Measurements from ENCODE around the gene APLN. TPM values are rescaled to one million over a fixed set of nuclear protein-coding genes. Genes with fewer than 3 reads are reported as not detected.
A peak's percentile ranks its signal among the peaks of the same experiment; 100 is the strongest.

APLN gene
- total RNA-seq, 1 donor = 0.72 TPM

- no peak overlapping the region for H3K4me3 ChIP-seq (ENCODE audit: insufficient read depth, low read length)
- H4K20me1 ChIP-seq (ENCODE audit: insufficient read depth, low read length) = no peaks in the 10 kb centered on the region
- no peaks in the 10 kb centered on the region for H3K36me3 ChIP-seq (ENCODE audit: insufficient read depth, low read length)
- H3K4me1 ChIP-seq (ENCODE audit: insufficient read depth, low read length) = peaks cover 5% of the 10 kb centered on the region
- no peak overlapping the region for H3K4me2 ChIP-seq (ENCODE audit: insufficient read depth, low read length)
- no peak overlapping the region for H3K27ac ChIP-seq (ENCODE audit: low read depth, low read length)
- H2AFZ ChIP-seq (ENCODE audit: low read length) = no peak overlapping the region
- H3K79me2 ChIP-seq (ENCODE audit: insufficient read depth, low read length) = no peaks in the 10 kb centered on the region
- peak; percentile 85 for DNase-seq (ENCODE audit: insufficient read length, low spot score, missing footprints)
- TF ChIP-seq CTCF (IDR thresholded peaks at IDR 0.05; ENCODE audit: extremely low read depth, low read depth, low read length) = peak; percentile 76
- no peaks in the 10 kb centered on the region for H3K27me3 ChIP-seq (ENCODE audit: insufficient read depth, low read length)
- no peaks in the 10 kb centered on the region for H3K9me3 ChIP-seq (ENCODE audit: low read depth, low read length)
Observed at GRCh38 chrX:129600981-129601424, 53.8 kb downstream of the APLN start.

GRCh38 chrX:129599996-129600395 lies 54.8 kb downstream of the APLN start:
- H3K79me2 ChIP-seq (ENCODE audit: insufficient read depth, low read length) = no peaks in the 10 kb centered on the region
- H3K27me3 ChIP-seq (ENCODE audit: insufficient read depth, low read length) = no peaks in the 10 kb centered on the region
- peaks cover 5% of the 10 kb centered on the region for H3K4me1 ChIP-seq (ENCODE audit: insufficient read depth, low read length)
- no peaks in the 10 kb centered on the region for H3K9me3 ChIP-seq (ENCODE audit: low read depth, low read length)
- H4K20me1 ChIP-seq (ENCODE audit: insufficient read depth, low read length) = no peaks in the 10 kb centered on the region
- no peak for DNase-seq (ENCODE audit: insufficient read length, low spot score, missing footprints)
- TF ChIP-seq CTCF (IDR thresholded peaks at IDR 0.05; ENCODE audit: extremely low read depth, low read depth, low read length) = no peak
- no peak overlapping the region for H2AFZ ChIP-seq (ENCODE audit: low read length)
- no peaks in the 10 kb centered on the region for H3K36me3 ChIP-seq (ENCODE audit: insufficient read depth, low read length)
- H3K27ac ChIP-seq (ENCODE audit: low read depth, low read length) = no peak overlapping the region
- H3K4me3 ChIP-seq (ENCODE audit: insufficient read depth, low read length) = no peak overlapping the region
- H3K4me2 ChIP-seq (ENCODE audit: insufficient read depth, low read length) = no peak overlapping the region

GRCh38 chrX:129599499-129599898 lies 55.3 kb downstream of the APLN start:
- no peak for DNase-seq (ENCODE audit: insufficient read length, low spot score, missing footprints)
- no peak overlapping the region for H2AFZ ChIP-seq (ENCODE audit: low read length)
- no peak overlapping the region for H3K4me2 ChIP-seq (ENCODE audit: insufficient read depth, low read length)
- no peaks in the 10 kb centered on the region for H3K79me2 ChIP-seq (ENCODE audit: insufficient read depth, low read length)
- no peaks in the 10 kb centered on the region for H3K9me3 ChIP-seq (ENCODE audit: low read depth, low read length)
- no peaks in the 10 kb centered on the region for H4K20me1 ChIP-seq (ENCODE audit: insufficient read depth, low read length)
- H3K36me3 ChIP-seq (ENCODE audit: insufficient read depth, low read length) = no peaks in the 10 kb centered on the region
- H3K4me1 ChIP-seq (ENCODE audit: insufficient read depth, low read length) = peaks cover 4% of the 10 kb centered on the region
- no peak overlapping the region for H3K27ac ChIP-seq (ENCODE audit: low read depth, low read length)
- H3K4me3 ChIP-seq (ENCODE audit: insufficient read depth, low read length) = no peak overlapping the region
- no peak for TF ChIP-seq CTCF (IDR thresholded peaks at IDR 0.05; ENCODE audit: extremely low read depth, low read depth, low read length)
- no peaks in the 10 kb centered on the region for H3K27me3 ChIP-seq (ENCODE audit: insufficient read depth, low read length)

GRCh38 chrX:129597905-129598304 lies 56.9 kb downstream of the APLN start:
- Histone ChIP-seq H3K9me3 (ENCODE audit: low read depth, low read length) (no peaks in the 10 kb centered on the region), H2AFZ (ENCODE audit: low read length) (no peak overlapping the region), H4K20me1 (ENCODE audit: insufficient read depth, low read length) (no peaks in the 10 kb centered on the region), H3K4me1 (ENCODE audit: insufficient read depth, low read length) (no peaks in the 10 kb centered on the region), H3K79me2 (ENCODE audit: insufficient read depth, low read length) (no peaks in the 10 kb centered on the region), H3K4me2 (ENCODE audit: insufficient read depth, low read length) (no peak overlapping the region), H3K4me3 (ENCODE audit: insufficient read depth, low read length) (no peak overlapping the region), H3K36me3 (ENCODE audit: insufficient read depth, low read length) (peaks cover 3% of the 10 kb centered on the region), H3K27me3 (ENCODE audit: insufficient read depth, low read length) (no peaks in the 10 kb centered on the region), H3K27ac (ENCODE audit: low read depth, low read length) (no peak overlapping the region)
- TF ChIP-seq CTCF (IDR thresholded peaks at IDR 0.05; ENCODE audit: extremely low read depth, low read depth, low read length) = no peak
- no peak for DNase-seq (ENCODE audit: insufficient read length, low spot score, missing footprints)
